RKO (cell line): ENCODE measurements around the gene SCLY.

ENCODE experiments used
- DNase-seq: peaks from one replicate; pipeline ENCODE4 v3.0.0-alpha.2; 2016; ENCODE audit warnings: low spot score

SCLY gene

DNA sequence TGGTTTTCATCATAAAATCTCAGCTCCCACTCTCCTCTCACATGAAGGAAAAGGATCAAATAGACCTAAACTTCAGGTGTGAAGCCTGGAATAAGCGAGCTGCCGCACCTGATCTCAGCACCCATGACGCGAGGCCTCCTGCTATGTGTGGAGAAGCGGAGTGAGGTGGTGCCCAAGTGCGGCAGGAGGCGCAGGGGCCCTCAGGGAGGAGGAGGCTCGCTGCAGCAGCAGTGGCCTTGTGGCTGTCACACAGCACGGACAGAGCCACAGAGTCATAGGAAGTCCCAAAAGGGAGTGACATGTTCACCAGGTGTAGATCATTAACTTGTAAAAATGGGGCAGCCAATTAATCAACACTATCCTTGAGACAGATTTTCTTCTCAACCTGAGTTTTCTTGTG, 9.1 kb downstream of the SCLY start:
- DNase-seq = no peak

DNA sequence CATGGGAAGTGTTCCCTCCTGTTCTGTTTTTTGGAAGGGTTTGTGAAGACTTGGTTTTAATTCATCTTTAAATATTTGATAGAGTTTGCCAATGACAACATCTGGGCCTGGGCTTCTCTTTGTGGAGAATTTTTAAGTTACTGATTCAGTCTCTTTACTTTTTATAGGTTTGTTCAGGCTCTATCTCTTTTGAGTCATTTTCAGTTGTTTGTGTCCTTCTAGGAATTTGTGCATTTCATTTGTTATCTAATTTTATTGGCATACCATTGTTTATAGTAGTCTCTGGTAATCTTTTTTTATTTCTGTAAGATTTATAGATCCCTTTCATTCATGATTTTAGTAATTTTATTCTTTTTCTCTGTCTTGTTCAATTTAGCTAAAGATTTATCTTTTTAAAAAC, 14.6 kb downstream of the SCLY start:
- DNase-seq = no peak

DNA sequence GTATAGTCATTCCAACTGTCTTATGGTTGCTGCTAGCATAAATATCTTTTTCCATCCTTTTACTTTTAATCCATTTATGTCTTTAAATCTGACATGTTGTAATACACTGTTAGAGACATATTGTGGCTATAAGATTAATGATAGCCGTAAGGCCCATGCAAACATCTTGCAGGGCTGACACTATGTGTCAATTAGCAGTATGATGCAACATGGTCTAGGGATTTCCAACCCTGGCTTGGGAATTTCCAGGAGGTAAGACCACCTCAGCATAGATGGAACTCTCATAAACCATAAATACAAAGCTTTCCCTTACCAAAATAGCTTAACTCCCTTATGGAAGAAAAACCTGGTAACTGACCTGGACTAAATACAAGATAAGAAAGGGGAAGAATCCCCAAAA, 16.5 kb downstream of the SCLY start:
- no peak for DNase-seq

DNA sequence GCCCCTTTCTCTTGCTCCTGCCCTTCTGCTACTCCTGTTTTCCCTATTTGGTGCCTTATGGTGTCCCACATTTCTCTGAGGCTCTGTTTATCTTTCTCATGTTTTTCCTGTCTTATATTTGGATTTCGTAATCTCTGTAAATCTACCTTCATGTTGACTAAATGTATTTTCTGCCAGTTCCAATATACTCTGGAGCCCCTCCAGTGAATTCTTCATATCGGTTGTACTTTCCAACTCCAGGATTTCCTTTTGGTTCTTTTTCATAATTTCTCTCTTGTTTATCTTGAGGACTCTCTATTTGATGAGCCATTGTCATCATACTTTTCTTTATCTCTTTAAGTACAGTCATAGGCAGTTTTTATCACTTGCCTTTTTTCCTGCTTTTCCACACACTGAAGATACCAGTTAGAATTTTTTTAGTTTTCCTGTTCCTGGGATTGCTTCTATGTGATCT, 19.1 kb downstream of the SCLY start:
- DNase-seq = no peak

DNA sequence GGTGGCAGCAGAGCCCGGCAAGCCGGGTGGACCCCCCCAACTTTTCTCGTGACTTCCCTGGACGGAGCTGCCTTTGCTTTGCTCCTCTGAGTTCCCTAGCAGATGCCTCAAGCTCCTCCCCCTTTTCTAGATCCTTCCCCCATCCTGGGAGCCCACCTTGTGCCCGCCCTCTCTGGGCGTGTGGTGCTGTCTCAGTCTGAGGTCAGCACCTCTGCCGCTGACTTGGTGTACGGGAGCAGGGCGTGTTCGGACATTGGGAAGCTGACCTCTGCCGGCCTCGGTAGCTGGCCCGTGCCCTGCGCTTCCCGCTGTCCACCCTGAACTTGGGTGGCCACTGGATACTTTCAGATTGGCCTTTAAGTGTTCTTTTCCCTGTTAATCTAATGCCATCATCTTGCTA, 19.7 kb downstream of the SCLY start:
- DNase-seq = no peak

DNA sequence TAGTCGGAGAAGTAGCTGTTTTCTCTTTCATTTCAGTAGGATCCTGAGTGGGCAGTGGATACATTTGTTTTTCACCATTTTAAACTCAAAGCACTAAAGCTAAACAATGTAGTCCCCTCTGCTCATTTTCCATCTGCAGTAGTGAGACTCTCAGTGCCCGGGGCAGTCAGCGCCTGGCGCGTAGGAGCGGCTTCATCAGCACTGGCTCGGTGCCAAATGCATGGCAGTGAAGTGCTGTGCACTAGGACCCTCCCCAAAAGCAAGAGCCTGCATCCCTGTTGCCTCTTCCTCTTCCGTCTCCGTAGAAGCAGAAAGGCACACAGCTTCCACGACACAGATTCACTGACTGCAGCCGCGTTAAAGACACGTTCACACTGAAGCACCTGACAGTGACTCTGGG, 20.3 kb downstream of the SCLY start:
- DNase-seq = no peak

DNA sequence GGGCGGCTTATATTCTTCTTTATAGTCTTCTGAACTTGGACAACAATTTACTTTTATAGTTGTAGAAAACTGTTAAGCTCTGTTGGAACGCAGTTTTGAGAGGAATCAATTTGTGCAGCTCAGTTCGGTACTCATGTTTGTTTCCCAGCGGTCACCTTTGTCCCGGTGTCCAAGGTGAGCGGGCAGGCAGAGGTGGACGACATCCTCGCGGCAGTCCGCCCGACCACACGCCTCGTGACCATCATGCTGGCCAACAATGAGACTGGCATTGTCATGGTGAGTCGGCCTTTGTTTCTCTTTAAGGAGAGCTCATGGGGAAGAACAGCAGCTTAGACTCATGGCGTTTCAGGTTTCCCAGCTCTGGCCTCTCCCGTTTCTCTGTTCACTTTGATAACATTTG, 20.8 kb downstream of the SCLY start:
- no peak for DNase-seq

DNA sequence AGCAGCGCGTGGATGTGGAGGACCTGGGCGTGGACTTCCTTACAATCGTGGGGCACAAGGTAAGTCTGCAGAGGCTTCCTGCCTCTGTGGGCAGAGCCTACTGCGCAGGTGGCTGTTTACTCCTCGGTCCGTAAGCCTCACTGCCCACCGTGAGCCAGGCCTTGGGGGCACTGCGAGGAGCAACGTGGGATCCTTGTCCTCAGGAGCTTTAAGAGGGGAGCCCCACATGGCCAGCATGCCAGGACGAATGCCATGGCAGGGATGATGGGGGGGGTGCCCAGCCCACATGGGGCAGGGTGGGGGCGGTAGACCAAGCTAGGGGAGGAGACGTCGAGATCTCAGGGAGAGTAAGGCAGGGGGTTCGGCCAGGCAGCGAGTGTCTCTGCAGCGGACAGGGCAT, 21.4 kb downstream of the SCLY start:
- DNase-seq = no peak

DNA sequence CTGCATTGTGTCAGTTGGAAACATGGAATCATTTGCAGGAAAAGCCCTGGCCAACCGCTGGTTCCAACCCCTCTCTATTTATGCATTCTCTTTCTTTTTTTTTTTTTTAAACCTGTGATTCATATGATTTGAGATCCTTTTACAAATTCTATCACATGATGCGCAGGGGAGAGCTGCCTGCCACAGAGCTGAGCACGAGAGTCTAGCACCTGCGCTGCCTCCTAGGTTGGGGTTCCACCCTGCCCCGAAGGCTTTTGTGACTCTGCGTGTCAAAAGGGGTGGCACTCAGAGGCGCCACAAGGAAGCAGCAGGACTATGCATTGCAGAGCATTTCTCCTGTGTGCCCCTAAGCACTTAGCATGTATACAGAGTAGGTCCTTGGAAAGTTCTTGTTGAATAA, 22.0 kb downstream of the SCLY start:
- DNase-seq = no peak

DNA sequence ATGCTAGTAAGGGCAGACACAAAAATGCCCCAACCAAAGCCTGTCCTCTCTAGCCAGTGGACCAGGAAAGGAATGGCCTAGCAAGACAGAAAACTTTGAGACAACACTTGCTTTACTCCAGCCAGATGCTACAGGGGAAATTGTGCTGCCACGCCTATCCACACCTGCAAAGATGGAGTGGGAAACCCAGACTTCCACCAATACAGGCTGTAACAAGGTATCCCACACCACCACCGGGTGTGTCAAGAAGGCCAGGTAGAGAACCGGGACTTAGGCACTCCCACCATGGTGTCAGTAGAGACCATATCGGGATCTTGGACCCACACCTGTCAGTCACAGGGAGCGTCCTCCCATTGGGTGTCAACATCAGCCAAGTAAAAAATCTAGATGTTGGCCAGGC, 23.1 kb downstream of the SCLY start:
- no peak for DNase-seq

DNA sequence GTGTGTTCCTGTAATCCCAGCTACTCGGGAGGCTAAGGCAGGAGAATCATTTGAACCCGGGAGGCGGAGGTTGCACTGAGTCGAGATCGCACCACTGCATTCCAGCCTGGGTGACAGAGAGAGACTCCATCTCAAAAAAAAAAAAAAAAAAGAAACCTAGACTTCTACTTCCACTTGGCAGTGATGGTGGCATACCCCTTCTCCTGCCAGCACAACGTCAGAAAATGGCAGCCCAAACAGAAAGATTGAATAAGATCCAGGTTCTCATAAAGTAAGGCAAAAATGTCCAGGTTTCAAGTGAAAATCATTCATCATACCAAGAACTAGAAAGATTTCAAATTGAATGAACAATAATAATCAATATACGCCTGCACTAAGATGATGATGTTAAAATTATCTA, 24.0 kb downstream of the SCLY start:
- no peak for DNase-seq

DNA sequence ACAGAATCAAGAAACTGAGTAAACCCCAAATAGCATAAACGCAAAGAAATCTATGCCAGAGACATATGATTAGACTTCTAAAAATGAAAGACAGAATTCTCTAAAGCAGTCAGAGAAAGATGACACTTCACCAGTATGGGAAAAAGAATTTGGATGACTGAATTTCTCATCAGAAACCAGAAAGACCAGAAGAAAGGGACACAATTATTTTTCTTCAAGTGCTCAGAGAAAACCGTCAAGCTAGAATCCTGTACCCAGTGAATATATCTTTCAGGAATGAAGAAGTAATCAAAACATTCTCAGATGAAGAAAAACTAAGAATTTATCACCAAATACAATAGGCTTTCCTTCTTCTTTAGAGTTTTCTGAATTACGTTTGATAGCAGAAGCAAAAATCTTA, 25.1 kb downstream of the SCLY start:
- DNase-seq = no peak

DNA sequence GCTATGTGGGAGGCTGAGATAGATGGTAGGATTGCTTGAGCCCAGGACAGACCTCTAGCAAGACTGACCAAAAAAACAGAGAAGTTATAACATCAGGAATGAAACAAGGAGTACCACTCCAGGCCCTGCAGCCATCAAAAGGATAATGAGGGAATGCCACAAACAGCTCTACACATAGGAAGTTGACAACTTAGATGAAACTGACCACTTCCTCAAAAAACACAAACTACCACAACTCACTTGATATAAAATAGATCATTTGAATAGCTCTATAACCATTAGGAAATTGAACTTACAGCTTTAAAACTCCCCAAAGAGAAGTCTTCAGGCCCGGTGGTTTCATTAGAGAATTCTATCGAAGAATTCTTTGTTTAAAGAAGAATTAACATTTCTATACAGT, 26.4 kb downstream of the SCLY start:
- DNase-seq = no peak

DNA sequence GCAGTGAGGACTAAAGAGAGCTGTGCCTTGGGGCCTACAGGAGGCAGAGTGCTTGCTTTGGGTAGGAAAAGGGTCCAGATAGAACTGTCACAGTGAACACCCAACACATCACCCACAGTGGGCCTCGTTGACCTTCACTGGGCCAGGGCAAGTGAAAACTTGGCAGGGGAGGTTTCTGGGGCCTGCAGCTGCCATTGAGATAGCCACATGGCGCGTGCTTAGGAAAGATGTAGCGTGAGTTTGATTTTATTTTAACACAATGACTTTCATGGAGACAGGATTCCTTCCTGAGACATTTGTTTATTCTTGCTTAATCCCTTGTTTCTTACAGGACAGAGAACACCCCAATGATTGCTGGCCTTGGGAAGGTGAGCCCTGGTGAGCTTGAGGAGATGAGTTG, 30.1 kb downstream of the SCLY start:
- no peak for DNase-seq

DNA sequence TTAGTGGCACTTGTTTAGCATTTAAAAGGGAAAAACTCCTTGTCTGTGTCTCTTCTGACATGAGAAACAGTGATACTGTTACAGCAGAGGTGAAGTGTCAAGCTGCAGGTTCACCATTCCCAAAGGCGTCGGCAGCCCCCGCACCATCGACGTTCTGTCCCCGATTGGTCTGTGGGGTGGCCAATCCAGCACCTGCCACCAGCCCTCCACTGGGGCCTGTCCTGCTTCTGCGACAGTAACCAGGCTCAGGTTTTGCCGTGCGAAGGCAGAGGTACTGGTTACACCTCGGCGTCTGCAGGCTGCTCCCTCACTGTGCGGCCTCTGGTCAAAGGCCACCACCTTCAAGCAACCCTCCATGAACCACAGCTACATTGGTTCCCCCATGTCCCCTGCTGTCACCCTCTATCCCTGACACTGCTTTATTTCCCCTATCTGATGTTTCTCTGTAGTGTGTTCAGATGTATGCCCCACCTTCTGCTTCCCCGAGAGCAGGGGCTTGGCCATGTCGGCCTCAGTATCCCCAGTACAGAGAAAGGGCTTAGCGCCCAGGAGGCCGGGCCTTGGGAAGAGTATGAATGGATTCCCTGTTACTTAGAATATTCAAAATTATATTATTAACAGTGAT, 30.7 kb downstream of the SCLY start:
- DNase-seq = no peak

DNA sequence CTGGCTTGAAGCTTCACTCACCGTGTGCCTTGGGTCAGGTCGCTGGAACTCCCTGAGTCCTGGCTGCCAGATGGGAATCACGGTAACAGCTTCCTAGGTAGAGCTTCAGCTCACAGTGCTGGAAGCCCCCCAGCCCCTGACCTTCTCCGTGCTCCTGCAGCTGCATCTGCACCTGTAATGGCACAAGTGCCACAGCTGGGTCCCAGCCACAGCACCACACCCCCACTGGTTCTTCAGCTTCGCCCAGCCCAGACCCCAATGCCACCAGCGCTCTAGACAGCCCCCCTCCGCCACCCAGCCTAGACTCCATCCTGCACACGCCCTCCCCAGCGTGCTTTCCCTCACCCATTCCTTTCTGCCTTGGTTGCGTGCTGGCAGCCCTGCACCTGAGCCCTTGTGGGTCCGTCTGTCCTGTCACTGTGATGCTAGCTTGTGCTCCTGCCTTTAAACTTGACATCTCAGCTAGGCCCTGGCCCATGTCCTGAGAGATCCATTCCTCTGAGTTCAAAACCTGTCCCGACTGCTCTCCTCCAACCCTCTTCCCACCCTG, 31.8 kb downstream of the SCLY start:
- DNase-seq = no peak

DNA sequence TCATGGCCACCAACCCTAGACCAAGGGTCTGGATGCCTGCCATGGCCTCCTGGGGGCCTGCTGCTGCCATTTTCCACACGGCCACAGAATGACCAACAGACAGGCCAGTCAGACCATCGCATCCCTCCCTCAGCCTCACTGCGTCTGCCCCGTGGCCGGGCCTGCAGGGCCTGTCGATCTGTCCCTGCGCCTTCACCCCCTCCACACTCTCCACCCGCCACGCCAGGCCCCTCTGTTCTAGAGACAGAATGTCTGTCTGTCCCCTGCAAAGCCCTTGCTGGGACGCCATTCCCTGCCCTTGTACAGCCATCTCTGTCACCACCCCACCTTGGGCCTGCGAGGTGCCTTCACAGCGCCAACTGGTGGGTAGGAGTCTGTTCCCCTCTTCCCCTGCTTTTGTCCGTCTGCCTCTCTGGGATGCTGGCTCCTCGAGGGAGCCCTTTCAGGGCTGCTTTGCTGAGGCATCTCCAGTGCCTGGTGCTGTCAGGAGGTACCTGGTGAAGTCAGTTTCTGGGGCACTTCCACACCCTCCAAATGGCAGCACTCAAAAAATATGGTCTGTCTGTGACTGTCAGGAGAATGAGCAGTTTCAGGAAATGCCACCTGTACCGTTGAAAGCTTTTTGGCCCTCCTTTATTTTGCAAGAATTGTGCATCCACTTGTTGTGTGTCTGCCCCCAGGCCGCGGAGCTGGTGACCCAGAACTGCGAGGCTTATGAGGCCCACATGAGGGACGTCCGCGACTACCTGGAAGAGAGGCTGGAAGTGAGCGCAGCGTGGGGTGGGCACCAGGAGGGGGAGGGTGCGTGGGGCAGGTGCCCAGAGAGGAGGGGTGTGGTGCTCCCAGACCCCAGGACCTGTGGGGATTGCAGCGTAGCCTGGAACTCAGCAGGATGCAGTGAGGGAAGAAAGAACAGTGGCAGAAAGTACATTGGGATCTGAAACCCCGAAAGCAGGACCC, 32.7 kb downstream of the SCLY start:
- no peak for DNase-seq

DNA sequence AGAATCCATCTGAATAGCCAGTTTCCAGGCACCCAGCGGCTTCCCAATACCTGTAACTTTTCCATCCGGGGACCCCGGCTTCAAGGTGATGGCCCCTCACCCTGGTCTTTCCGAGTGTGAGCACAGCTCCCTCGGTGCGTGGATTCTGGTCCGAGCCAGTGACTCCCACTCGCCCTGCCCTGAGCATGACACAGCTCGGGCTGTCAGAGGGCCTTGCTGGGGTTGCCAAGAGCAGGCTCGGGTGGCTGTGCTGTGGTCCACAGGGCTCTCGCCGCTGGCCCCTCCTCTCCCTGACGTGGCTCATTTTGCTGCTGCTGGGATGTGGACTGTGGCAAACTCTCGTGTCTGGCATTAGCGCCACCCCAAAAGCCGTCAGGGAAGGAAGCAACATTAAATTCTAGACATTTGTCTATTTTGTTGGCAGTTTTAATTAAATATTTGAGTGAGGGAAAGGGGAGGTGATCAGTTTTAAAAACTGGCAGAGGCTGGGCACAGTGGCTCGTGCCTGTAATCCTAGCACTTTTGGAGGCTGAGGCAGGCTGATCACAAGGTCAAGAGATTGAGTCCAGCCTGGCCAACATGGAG, 33.7 kb downstream of the SCLY start:
- DNase-seq = no peak

DNA sequence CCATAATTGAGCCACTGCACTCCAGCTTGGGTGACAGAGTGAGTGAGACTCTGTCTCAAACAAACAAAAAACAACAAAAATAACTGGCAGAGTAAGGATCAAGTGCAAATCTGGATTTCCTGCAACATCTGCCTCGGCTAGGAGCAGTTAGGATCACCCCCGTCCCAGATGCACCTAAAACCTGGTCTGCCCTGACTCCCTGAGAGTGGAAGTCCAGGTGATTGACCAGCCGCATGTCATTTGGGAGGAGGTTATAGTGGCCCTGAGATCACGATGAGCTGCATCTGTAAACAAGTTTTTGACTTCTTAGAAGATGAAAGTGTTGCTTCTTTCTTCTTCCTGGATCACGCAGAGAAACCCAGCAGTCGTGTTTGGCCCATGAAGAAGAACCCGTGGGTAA, 34.3 kb downstream of the SCLY start:
- no peak for DNase-seq

DNA sequence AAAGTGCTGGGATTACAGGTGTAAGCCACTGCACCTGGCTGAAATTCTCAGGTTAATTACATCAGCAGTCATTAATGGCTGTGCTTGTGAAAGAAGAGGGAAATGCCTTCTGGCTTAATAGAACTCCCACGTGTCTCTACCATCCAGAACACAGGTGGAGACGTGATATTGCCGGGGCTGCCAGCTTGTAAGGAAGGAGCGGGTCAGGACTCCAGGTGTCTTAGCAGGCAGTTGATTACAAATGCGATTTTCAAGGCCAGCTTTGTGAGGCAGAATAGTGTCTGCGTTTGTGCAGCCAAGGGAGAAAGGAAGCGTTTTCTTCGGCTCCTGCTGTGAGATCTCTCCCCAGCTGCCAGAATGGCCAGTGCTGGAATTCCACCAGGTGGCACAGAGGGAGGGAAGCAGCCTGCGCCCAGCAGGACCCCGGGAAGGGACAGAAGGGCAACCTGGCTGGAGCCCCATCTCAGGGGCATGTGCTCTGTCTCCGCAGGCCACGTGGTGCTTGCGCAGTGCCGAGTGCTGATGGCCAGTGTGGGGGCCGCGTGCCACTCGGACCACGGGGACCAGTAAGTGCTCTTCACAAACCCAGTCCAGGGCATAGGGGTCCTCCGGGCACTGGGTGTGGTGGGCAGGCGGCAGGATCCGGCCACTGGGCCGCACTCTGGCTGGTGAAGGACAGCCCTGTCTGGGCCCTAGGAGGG, 35.7 kb downstream of the SCLY start:
- no peak for DNase-seq

DNA sequence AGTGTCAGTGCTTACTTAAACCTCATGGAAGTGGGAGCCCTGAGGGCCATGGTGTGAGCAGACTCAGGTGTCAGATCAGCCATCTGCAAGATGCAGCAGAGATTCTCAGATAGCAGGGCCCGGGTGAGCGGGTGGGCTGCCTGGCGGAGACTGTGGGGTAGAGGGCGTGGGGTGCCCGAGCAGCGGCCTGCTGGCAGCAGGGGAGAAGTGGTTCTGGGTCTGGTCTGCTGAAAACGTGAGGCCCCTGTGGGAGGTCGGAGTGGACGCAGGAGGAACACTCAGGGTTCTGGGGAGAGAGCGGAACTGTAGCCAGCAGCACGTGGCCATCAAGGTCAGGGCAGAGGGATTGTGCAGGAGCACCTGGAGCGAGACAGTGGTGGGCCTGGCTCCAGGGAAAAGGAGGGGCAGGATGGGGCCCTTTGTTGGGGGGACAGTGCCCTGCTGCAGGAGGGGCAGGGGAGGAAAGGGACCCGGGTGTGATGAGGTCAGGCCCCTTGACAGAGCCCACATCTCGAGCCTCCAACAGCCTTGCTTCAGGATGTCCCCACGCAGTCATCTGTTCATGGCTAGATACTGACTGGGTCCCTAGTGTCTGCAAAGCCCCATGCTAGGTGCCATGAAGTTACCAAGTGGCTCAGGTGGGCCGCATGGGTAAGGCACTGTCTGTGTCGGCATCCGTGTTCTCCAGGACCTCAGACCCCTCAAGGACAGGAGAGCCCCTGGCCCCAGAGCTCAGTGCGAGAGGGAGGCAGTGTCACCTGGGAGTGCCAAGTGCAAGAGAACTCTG, 36.6 kb downstream of the SCLY start:
- DNase-seq = no peak
